ENCODE data around the gene MEIKIN. TPM values are rescaled to one million over a fixed set of nuclear protein-coding genes. Genes with fewer than 3 reads are reported as not detected.
"Not testable (repeated sequence)": the region's sequence is repeated elsewhere in the genome, so short reads cannot be mapped to it uniquely, and the experiment has no call there.

MEIKIN gene
- total RNA-seq, 1 experiment from 2014 or later, result not detected

GRCh38 chr5:131783874-131784273, 161.6 kb downstream of the MEIKIN start:
- Mint-ChIP-seq H3K27ac (ENCODE audit: unreplicated experiment) (no peak overlapping the region), H3K36me3 (ENCODE audit: insufficient read depth, unreplicated experiment) (peaks cover 13% of the 10 kb centered on the region), H3K27me3 (ENCODE audit: insufficient read depth, unreplicated experiment) (no peaks in the 10 kb centered on the region), H3K4me3 (ENCODE audit: unreplicated experiment) (no peak overlapping the region), H3K9me3 (ENCODE audit: unreplicated experiment) (no peaks in the 10 kb centered on the region), H3K4me1 (ENCODE audit: low read depth, unreplicated experiment) (peaks cover 7% of the 10 kb centered on the region)
- intact Hi-C loops (cut with micrococcal nuclease; ENCODE audit: unreplicated experiment), result loop anchor here (5.0 kb wide), 1 partner anchor 518 kb away; no protein-coding TSS in a partner anchor
- H3K9me3 ChIP-seq, result no peaks in the 10 kb centered on the region
- TF ChIP-seq CTCF (IDR thresholded peaks at IDR 0.05; ENCODE audit: insufficient read depth in 1 of 2, low read depth in 1 of 2, low read length in 1 of 2, severe bottlenecking in 1 of 2, unreplicated experiment in 1 of 2), result no peak
- no TSS peak for BruUV-seq (replicated peaks)
- no peak overlapping the region for H3K4me3 ChIP-seq (ENCODE audit: low read depth, low read length)
- H3K36me3 ChIP-seq (ENCODE audit: control insufficient read depth, insufficient read depth, low read length), result no peaks in the 10 kb centered on the region
- CTCF ChIA-PET, result no interaction called here
- POLR2A ChIA-PET, result no interaction called here
- H3K27me3 ChIP-seq (replicated peaks; ENCODE audit: control insufficient read depth, insufficient read depth, low read length), result no peaks in the 10 kb centered on the region
- peaks cover 12% of the 10 kb centered on the region for H3K4me1 ChIP-seq
- DNase-seq, result no peak

- Mint-ChIP-seq H3K9me3 (ENCODE audit: unreplicated experiment) (no peaks in the 10 kb centered on the region), H3K4me1 (ENCODE audit: low read depth, unreplicated experiment) (peaks cover 7% of the 10 kb centered on the region), H3K27ac (ENCODE audit: unreplicated experiment) (no peak overlapping the region), H3K36me3 (ENCODE audit: insufficient read depth, unreplicated experiment) (peaks cover 13% of the 10 kb centered on the region), H3K27me3 (ENCODE audit: insufficient read depth, unreplicated experiment) (no peaks in the 10 kb centered on the region), H3K4me3 (ENCODE audit: unreplicated experiment) (no peak overlapping the region)
- DNase-seq, result no peak
- ChIA-PET CTCF (no interaction called here), POLR2A (no interaction called here)
- no peak for TF ChIP-seq CTCF (IDR thresholded peaks at IDR 0.05; ENCODE audit: insufficient read depth in 1 of 2, low read depth in 1 of 2, low read length in 1 of 2, severe bottlenecking in 1 of 2, unreplicated experiment in 1 of 2)
- Histone ChIP-seq H3K4me1 (peaks cover 12% of the 10 kb centered on the region), H3K36me3 (ENCODE audit: control insufficient read depth, insufficient read depth, low read length) (no peaks in the 10 kb centered on the region), H3K4me3 (ENCODE audit: low read depth, low read length) (no peak overlapping the region), H3K9me3 (no peaks in the 10 kb centered on the region), H3K27me3 (replicated peaks; ENCODE audit: control insufficient read depth, insufficient read depth, low read length) (no peaks in the 10 kb centered on the region)
- no TSS peak for BruUV-seq (replicated peaks)
- intact Hi-C loops (cut with micrococcal nuclease; ENCODE audit: unreplicated experiment), result loop anchor here (5.0 kb wide), 1 partner anchor 519 kb away; no protein-coding TSS in a partner anchor
Observed at GRCh38 chr5:131783357-131783756, 162.1 kb downstream of the MEIKIN start.

- BruUV-seq (replicated peaks), result no TSS peak
- no peak for DNase-seq
- Histone ChIP-seq H3K9me3 (no peaks in the 10 kb centered on the region), H3K27me3 (replicated peaks; ENCODE audit: control insufficient read depth, insufficient read depth, low read length) (no peaks in the 10 kb centered on the region), H3K4me1 (peaks cover 7% of the 10 kb centered on the region), H3K36me3 (ENCODE audit: control insufficient read depth, insufficient read depth, low read length) (no peaks in the 10 kb centered on the region), H3K4me3 (ENCODE audit: low read depth, low read length) (no peak overlapping the region)
- intact Hi-C loops (cut with micrococcal nuclease; ENCODE audit: unreplicated experiment), result loop anchor here (5.0 kb wide), 1 partner anchor 520 kb away; no protein-coding TSS in a partner anchor
- no peak overlapping the region for H3K27ac Mint-ChIP-seq (ENCODE audit: unreplicated experiment)
- no peak for TF ChIP-seq CTCF (IDR thresholded peaks at IDR 0.05; ENCODE audit: insufficient read depth in 1 of 2, low read depth in 1 of 2, low read length in 1 of 2, severe bottlenecking in 1 of 2, unreplicated experiment in 1 of 2)
- no peaks in the 10 kb centered on the region for H3K9me3 Mint-ChIP-seq (ENCODE audit: unreplicated experiment)
- H3K4me1 Mint-ChIP-seq (ENCODE audit: low read depth, unreplicated experiment), result peaks cover 3% of the 10 kb centered on the region
- peaks cover 9% of the 10 kb centered on the region for H3K36me3 Mint-ChIP-seq (ENCODE audit: insufficient read depth, unreplicated experiment)
- POLR2A ChIA-PET, result no interaction called here
- CTCF ChIA-PET, result no interaction called here
- H3K4me3 Mint-ChIP-seq (ENCODE audit: unreplicated experiment), result no peak overlapping the region
- H3K27me3 Mint-ChIP-seq (ENCODE audit: insufficient read depth, unreplicated experiment), result no peaks in the 10 kb centered on the region
Observed at GRCh38 chr5:131782717-131783116, 162.7 kb downstream of the MEIKIN start.

- intact Hi-C loops (cut with micrococcal nuclease; ENCODE audit: unreplicated experiment); DNase-seq; CTCF ChIA-PET; H3K4me1 Mint-ChIP-seq (ENCODE audit: low read depth, unreplicated experiment); H3K4me1 ChIP-seq; H3K36me3 Mint-ChIP-seq (ENCODE audit: insufficient read depth, unreplicated experiment); H3K9me3 Mint-ChIP-seq (ENCODE audit: unreplicated experiment); BruUV-seq (replicated peaks); H3K27ac Mint-ChIP-seq (ENCODE audit: unreplicated experiment); H3K27me3 Mint-ChIP-seq (ENCODE audit: insufficient read depth, unreplicated experiment); H3K27me3 ChIP-seq (replicated peaks; ENCODE audit: control insufficient read depth, insufficient read depth, low read length); H3K4me3 Mint-ChIP-seq (ENCODE audit: unreplicated experiment); POLR2A ChIA-PET; H3K4me3 ChIP-seq (ENCODE audit: low read depth, low read length); H3K9me3 ChIP-seq; H3K36me3 ChIP-seq (ENCODE audit: control insufficient read depth, insufficient read depth, low read length): not testable (repeated sequence)
Observed at GRCh38 chr5:131778141-131778540, 167.3 kb downstream of the MEIKIN start.

All from Caco-2 (cell line).